ENCODE measurements around the gene KHDC3L. TPM values are rescaled to one million over a fixed set of nuclear protein-coding genes. Genes with fewer than 3 reads are reported as not detected.

The KHDC3L gene
- total RNA-seq, 1 experiment from 2014 or later, result not detected

DNA sequence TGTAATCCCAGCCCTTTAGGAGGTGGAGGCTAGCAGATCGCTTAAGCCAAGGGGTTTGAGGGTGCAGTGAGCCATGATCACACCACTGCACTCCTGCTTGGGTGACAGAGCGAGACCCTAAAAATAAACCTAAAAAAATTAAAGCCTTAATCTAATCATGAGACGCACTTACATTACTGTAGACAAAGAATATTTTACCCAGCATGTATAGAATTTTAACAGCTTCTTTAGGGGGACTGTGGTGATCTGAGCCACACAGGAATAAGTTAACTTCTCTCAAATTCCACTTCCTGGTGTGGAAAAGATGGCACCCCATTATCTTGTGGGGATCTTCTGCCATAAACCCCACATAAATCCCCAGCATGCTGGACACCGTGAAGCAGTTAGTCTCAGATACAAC lies 9.5 kb downstream of the KHDC3L start:
- in situ Hi-C loops (cut with HindIII; ENCODE audit: low pct_unique_long_range_greater_than_20kb, low sequenced_read_pairs), result no loop called here
- no peak overlapping the region for H3K27ac ChIP-seq (ENCODE audit: low read length)
- H3K27me3 ChIP-seq (ENCODE audit: control insufficient read depth, insufficient read depth, low read length), result no peaks in the 10 kb centered on the region
- no peaks in the 10 kb centered on the region for H3K9me3 ChIP-seq (ENCODE audit: control insufficient read depth, insufficient read depth, low read depth, low read length)
- intact Hi-C loops (cut with micrococcal nuclease; ENCODE audit: unreplicated experiment), result no loop called here
- TF ChIP-seq, protein P1, sequence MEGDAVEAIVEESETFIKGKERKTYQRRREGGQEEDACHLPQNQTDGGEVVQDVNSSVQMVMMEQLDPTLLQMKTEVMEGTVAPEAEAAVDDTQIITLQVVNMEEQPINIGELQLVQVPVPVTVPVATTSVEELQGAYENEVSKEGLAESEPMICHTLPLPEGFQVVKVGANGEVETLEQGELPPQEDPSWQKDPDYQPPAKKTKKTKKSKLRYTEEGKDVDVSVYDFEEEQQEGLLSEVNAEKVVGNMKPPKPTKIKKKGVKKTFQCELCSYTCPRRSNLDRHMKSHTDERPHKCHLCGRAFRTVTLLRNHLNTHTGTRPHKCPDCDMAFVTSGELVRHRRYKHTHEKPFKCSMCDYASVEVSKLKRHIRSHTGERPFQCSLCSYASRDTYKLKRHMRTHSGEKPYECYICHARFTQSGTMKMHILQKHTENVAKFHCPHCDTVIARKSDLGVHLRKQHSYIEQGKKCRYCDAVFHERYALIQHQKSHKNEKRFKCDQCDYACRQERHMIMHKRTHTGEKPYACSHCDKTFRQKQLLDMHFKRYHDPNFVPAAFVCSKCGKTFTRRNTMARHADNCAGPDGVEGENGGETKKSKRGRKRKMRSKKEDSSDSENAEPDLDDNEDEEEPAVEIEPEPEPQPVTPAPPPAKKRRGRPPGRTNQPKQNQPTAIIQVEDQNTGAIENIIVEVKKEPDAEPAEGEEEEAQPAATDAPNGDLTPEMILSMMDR (IDR thresholded peaks at IDR 0.05), result no peak
- TF ChIP-seq POLR2AphosphoS5 (IDR thresholded peaks at IDR 0.05; ENCODE audit: low read depth, low read length) (no peak), REST (IDR thresholded peaks at IDR 0.05; ENCODE audit: insufficient read depth in 1 of 2, low read depth in 2 of 2, low read length in 1 of 2) (no peak), TCF7L2 (IDR thresholded peaks at IDR 0.05; ENCODE audit: low read depth, low read length) (no peak), SIN3A (IDR thresholded peaks at IDR 0.05; ENCODE audit: borderline replicate concordance, insufficient read depth, low read depth, low read length) (no peak)
- no peaks in the 10 kb centered on the region for H3K4me1 ChIP-seq (ENCODE audit: control insufficient read depth, insufficient read depth, low read length)
- no peak for DNase-seq (ENCODE audit: low read depth, low spot score)
- ChIA-PET CTCF (no interaction called here), POLR2A (interaction anchor here (0.5 kb wide), 1 partner anchor 266 kb away, joined by 4 read pairs; no protein-coding TSS in a partner anchor)
- no peak overlapping the region for H3K4me3 ChIP-seq (ENCODE audit: low read depth in 2 of 2, low read length in 2 of 2)
- no peaks in the 10 kb centered on the region for H3K36me3 ChIP-seq (ENCODE audit: control insufficient read depth, insufficient read depth, low read length)
- BruUV-seq (replicated peaks), result no TSS peak
- ATAC-seq, result no peak

- Histone ChIP-seq H3K4me1 (ENCODE audit: control insufficient read depth, insufficient read depth, low read length) (no peaks in the 10 kb centered on the region), H3K9me3 (ENCODE audit: control insufficient read depth, insufficient read depth, low read depth, low read length) (no peaks in the 10 kb centered on the region), H3K36me3 (ENCODE audit: control insufficient read depth, insufficient read depth, low read length) (no peaks in the 10 kb centered on the region), H3K4me3 (ENCODE audit: low read depth in 2 of 2, low read length in 2 of 2) (no peak overlapping the region), H3K27ac (ENCODE audit: low read length) (no peak overlapping the region), H3K27me3 (ENCODE audit: control insufficient read depth, insufficient read depth, low read length) (no peaks in the 10 kb centered on the region)
- no peak for ATAC-seq
- intact Hi-C loops (cut with micrococcal nuclease; ENCODE audit: unreplicated experiment) (no loop called here), in situ Hi-C loops (cut with HindIII; ENCODE audit: low pct_unique_long_range_greater_than_20kb, low sequenced_read_pairs) (no loop called here)
- ChIA-PET POLR2A (no interaction called here), CTCF (interaction anchor here (0.5 kb wide), 1 partner anchor 231 kb away, joined by 4 read pairs; no protein-coding TSS in a partner anchor)
- no peak for TF ChIP-seq REST (IDR thresholded peaks at IDR 0.05; ENCODE audit: insufficient read depth in 1 of 2, low read depth in 2 of 2, low read length in 1 of 2)
- TF ChIP-seq TCF7L2 (IDR thresholded peaks at IDR 0.05; ENCODE audit: low read depth, low read length), result no peak
- TF ChIP-seq SIN3A (IDR thresholded peaks at IDR 0.05; ENCODE audit: borderline replicate concordance, insufficient read depth, low read depth, low read length), result no peak
- no peak for TF ChIP-seq POLR2AphosphoS5 (IDR thresholded peaks at IDR 0.05; ENCODE audit: low read depth, low read length)
- TF ChIP-seq, protein P1 (IDR thresholded peaks at IDR 0.05), result no peak
- BruUV-seq (replicated peaks), result no TSS peak
- no peak for DNase-seq (ENCODE audit: low read depth, low spot score)
Measured at GRCh38 chr6:73372516-73372915, 10.1 kb downstream of the KHDC3L start.

Measured in Panc1 (cell line).